GM12891 (cell line): ENCODE results near the gene GYG2.

Experiments used
- PAX5 ChIP-seq: IDR thresholded peaks from 2 replicates; pipeline ENCODE4 v1.6.1; 2011; ENCODE audit warnings: low read length, moderate library complexity, mild to moderate bottlenecking; ENCODE audit not compliant: insufficient read depth, severe bottlenecking
- POLR2A ChIP-seq: IDR thresholded peaks from 2 replicates; pipeline ENCODE4 v1.6.1; 2011; ENCODE audit warnings: low read depth, low read length, control low read depth
- POLR2AphosphoS5 ChIP-seq: IDR thresholded peaks from 2 replicates; pipeline ENCODE4 v1.6.1; 2011; ENCODE audit warnings: low read depth, low read length, control low read depth
- TAF1 ChIP-seq: IDR thresholded peaks from 2 replicates; pipeline ENCODE4 v1.6.1; 2011; ENCODE audit warnings: low read depth, low read length, control low read depth

DNA sequence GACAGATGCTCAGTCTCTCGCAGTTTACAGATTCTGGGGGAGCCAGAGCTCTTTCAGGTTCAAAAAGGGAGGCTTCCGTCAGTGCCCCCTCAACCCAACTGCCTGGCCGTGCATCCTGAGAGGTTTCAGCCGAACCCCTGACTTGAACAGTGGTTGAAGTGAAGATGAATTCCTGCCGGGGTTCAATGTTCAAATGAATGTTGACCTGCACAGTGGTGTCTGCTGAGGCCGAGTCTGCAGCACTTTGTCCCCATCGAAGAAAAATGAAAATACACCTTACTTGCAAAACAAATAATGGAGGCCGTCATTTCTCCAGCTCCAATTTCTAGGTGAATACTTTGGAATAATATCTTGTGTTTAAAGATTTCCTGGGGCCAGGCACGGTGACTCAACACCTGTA is 33.7 kb downstream of the GYG2 start:
- TF ChIP-seq POLR2AphosphoS5 (no peak), TAF1 (no peak), POLR2A (no peak), PAX5 (no peak)
